Osteocyte (in vitro differentiated cells): ENCODE data around the gene HIPK2. TPM values are rescaled to one million over a fixed set of nuclear protein-coding genes. Genes with fewer than 3 reads are reported as not detected.
A peak's percentile ranks its signal among the peaks of the same experiment; 100 is the strongest.

Experiments
- DNase-seq: peaks from one replicate; pipeline ENCODE4 v3.0.0; 2021; ENCODE audit warnings: mixed read lengths; ENCODE audit not compliant: unreplicated experiment; ENCODE audit errors: extremely low spot score
- H3K27ac Mint-ChIP-seq: one replicate; pipeline ENCODE4 v1.8.0; 2021; ENCODE audit warnings: mild to moderate bottlenecking, mixed read lengths; ENCODE audit not compliant: unreplicated experiment
- H3K27me3 Mint-ChIP-seq: one replicate; pipeline ENCODE4 v1.8.0; 2021; ENCODE audit warnings: mixed read lengths; ENCODE audit not compliant: unreplicated experiment
- H3K36me3 Mint-ChIP-seq: one replicate; pipeline ENCODE4 v1.8.0; 2021; ENCODE audit warnings: mixed read lengths; ENCODE audit not compliant: unreplicated experiment
- H3K4me1 Mint-ChIP-seq: one replicate; pipeline ENCODE4 v1.8.0; 2021; ENCODE audit warnings: mixed read lengths; ENCODE audit not compliant: unreplicated experiment
- H3K4me3 Mint-ChIP-seq: one replicate; pipeline ENCODE4 v1.8.0; 2021; ENCODE audit warnings: mild to moderate bottlenecking, moderate library complexity, mixed read lengths; ENCODE audit not compliant: unreplicated experiment
- H3K9me3 Mint-ChIP-seq: one replicate; pipeline ENCODE4 v1.8.0; 2021; ENCODE audit warnings: mixed read lengths; ENCODE audit not compliant: unreplicated experiment
- CTCF ChIP-seq: fragments of 200-600 bp; sonication (generic); IDR thresholded peaks from 2 replicates; pipeline ENCODE4 v1.5.0; 2021; ENCODE audit warnings: antibody characterized with exemption, mild to moderate bottlenecking, moderate library complexity
- total RNA-seq: library from RNA; stranded (reverse); gene quantifications from 2 replicates; pipeline ENCODE4 v1.2.1, GENCODE V29; 2021

Gene HIPK2
- total RNA-seq, 1 donor from 2014 or later: 90.8 TPM

- Mint-ChIP-seq H3K4me3 (no peak overlapping the region), H3K9me3 (no peaks in the 10 kb centered on the region), H3K27ac (peak overlapping the region; percentile 61), H3K27me3 (no peaks in the 10 kb centered on the region), H3K4me1 (peaks cover 55% of the 10 kb centered on the region), H3K36me3 (peaks cover 10% of the 10 kb centered on the region)
- DNase-seq: no peak
- TF ChIP-seq CTCF: no peak
Observed at GRCh38 chr7:139725858-139726484, 51.8 kb downstream of the HIPK2 start.

GRCh38 chr7:139725077-139725476, 52.7 kb downstream of the HIPK2 start:
- H3K9me3 Mint-ChIP-seq: no peaks in the 10 kb centered on the region
- no peak for DNase-seq
- peaks cover 46% of the 10 kb centered on the region for H3K4me1 Mint-ChIP-seq
- peak overlapping the region; percentile 65 for H3K27ac Mint-ChIP-seq
- H3K27me3 Mint-ChIP-seq: no peaks in the 10 kb centered on the region
- H3K36me3 Mint-ChIP-seq: peaks cover 10% of the 10 kb centered on the region
- H3K4me3 Mint-ChIP-seq: no peak overlapping the region
- TF ChIP-seq CTCF: no peak

- DNase-seq: no peak
- no peak overlapping the region for H3K4me3 Mint-ChIP-seq
- H3K4me1 Mint-ChIP-seq: peaks cover 37% of the 10 kb centered on the region
- no peaks in the 10 kb centered on the region for H3K27me3 Mint-ChIP-seq
- H3K36me3 Mint-ChIP-seq: peaks cover 2% of the 10 kb centered on the region
- no peaks in the 10 kb centered on the region for H3K9me3 Mint-ChIP-seq
- H3K27ac Mint-ChIP-seq: no peak overlapping the region
- no peak for TF ChIP-seq CTCF
Observed at GRCh38 chr7:139722604-139723003, 55.2 kb downstream of the HIPK2 start.

GRCh38 chr7:139721821-139722220, 56.0 kb downstream of the HIPK2 start:
- DNase-seq: no peak
- Mint-ChIP-seq H3K27ac (no peak overlapping the region), H3K27me3 (no peaks in the 10 kb centered on the region), H3K36me3 (peaks cover 4% of the 10 kb centered on the region), H3K4me1 (peaks cover 29% of the 10 kb centered on the region), H3K4me3 (no peak overlapping the region), H3K9me3 (no peaks in the 10 kb centered on the region)
- no peak for TF ChIP-seq CTCF

GRCh38 chr7:139721417-139721816, 56.4 kb downstream of the HIPK2 start:
- no peaks in the 10 kb centered on the region for H3K27me3 Mint-ChIP-seq
- H3K4me1 Mint-ChIP-seq: peaks cover 25% of the 10 kb centered on the region
- H3K27ac Mint-ChIP-seq: no peak overlapping the region
- H3K4me3 Mint-ChIP-seq: no peak overlapping the region
- TF ChIP-seq CTCF: no peak
- DNase-seq: no peak
- peaks cover 8% of the 10 kb centered on the region for H3K36me3 Mint-ChIP-seq
- no peaks in the 10 kb centered on the region for H3K9me3 Mint-ChIP-seq
